D341Med (cell line): Measurements from ENCODE around the gene TDP1.
"Not testable (repeated sequence)": the region's sequence is repeated elsewhere in the genome, so short reads cannot be mapped to it uniquely, and the experiment has no call there.

ENCODE experiments used
- DNase-seq: peaks from one replicate; pipeline ENCODE4 v3.0.0; 2012; ENCODE audit warnings: low spot score

Gene TDP1

GRCh38 chr14:90049390-90049789 is 93.7 kb downstream of the TDP1 start:
- no peak for DNase-seq

- DNase-seq: no peak
Observed at GRCh38 chr14:90050271-90050670, 94.5 kb downstream of the TDP1 start.

GRCh38 chr14:90053044-90053443 is 97.3 kb downstream of the TDP1 start:
- no peak for DNase-seq

- DNase-seq: no peak
Observed at GRCh38 chr14:90054803-90055202, 99.1 kb downstream of the TDP1 start.

DNA sequence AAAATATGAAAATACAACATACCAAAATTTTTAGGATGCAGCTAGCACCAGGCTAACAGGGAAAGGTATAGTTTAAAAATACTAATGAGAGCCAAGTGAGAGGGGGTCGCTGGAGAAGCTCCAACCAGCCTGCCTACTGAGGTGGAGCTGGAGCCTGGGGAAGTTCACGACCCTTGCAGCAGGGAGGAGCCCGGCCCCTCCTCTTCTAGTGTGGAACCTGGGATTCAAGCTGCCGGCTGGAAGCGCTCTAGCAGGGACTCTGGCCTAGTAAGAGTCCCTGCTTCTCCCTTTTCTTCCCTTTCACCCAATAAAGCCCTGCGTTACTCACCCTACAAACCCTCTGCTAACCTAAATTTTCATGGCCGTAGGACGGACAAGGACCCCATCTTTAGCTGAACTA is 101.1 kb downstream of the TDP1 start:
- no peak for DNase-seq

DNA sequence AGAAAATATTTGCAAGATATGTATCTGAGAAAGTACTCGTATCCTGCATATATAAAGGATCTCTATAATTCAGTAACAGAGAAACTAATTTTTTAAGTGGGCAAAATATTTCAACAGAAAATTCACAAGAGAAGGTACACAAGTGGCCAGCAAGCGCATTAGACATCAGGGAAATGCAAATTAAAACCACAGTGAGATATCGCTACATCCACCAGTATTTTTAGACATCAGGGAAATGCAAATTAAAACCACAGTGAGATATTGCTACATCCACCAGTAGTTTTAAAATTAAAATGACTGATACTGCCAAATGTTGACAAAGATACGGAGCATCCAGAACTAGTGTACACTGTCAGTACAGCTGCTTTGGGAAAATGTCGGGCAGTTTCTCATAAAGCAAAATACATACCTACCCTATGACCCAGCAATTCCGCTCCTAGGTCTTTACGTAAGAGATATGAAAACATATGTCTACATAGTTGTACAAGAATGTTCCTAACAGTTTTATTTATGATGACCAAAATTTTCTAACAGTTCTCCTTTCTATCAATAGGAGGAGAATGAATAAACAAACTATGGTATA is 103.2 kb downstream of the TDP1 start:
- DNase-seq: no peak

DNA sequence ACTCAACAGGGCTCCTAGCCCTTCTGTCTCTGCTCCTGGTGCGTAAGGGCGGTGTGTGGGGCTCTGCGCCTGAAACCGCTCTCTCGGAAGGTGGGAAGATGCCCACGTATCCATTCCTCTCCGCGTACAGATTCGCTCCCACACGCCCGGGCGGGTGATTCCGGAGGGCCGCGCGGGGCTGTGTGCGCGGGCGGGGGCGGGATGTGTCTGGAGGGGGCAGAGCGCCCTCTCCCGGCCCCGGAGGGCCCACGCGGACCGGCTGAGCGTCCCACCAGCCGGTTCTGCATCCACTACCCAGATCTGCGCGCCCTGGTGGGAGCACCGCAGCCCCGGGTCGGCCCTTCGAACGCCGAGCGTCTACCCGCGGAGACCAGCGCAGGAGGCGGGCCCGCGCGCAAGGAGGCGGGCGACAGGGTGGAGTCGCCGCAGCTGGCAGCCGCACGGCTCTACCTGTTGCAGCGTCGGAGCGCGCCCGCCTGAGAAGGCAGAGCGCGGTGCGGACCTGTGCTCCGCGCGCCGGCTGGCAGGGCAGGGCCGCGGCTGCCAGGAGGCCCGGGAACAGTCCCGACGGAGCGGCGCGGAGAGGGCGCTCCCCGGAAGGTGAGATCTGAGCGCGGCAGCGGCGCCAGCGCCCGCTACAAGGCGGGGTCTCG is 104.7 kb downstream of the TDP1 start:
- peak; percentile 92 for DNase-seq

- DNase-seq: peak; percentile 43
Observed at GRCh38 chr14:90060965-90061684, 105.4 kb downstream of the TDP1 start.

DNA sequence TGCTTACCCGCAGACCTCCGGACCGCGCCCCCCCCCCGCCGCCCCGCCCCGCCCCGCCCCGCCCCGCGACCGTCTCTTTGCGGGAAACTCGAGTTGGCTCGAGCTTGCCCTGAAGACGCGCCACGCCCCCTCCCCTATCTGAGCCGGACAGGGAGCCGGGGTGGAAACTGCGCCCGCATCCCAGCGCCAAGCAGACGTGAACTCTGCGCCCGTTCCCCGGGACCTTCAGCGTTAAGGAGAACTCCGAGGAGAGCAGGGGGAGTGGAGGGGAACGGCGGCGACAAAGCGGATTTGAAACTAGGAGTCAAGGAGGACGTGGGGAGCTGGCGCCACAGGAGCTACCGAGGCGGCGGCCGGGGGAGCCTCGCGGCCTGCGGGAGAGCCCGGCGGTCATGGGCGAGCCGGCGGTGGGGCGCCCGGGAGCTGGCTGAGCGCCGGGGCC is 106.0 kb downstream of the TDP1 start, which contains the start of gene KCNK13:
KCNK13 (plus strand) TSS at position 310 of the 442 bp plus-strand sequence. CDS start 212 bp downstream, outside the sequence.
- DNase-seq: peak; percentile 73

GRCh38 chr14:90062127-90062794 is 106.5 kb downstream of the TDP1 start:
- peak; percentile 39 for DNase-seq

DNA sequence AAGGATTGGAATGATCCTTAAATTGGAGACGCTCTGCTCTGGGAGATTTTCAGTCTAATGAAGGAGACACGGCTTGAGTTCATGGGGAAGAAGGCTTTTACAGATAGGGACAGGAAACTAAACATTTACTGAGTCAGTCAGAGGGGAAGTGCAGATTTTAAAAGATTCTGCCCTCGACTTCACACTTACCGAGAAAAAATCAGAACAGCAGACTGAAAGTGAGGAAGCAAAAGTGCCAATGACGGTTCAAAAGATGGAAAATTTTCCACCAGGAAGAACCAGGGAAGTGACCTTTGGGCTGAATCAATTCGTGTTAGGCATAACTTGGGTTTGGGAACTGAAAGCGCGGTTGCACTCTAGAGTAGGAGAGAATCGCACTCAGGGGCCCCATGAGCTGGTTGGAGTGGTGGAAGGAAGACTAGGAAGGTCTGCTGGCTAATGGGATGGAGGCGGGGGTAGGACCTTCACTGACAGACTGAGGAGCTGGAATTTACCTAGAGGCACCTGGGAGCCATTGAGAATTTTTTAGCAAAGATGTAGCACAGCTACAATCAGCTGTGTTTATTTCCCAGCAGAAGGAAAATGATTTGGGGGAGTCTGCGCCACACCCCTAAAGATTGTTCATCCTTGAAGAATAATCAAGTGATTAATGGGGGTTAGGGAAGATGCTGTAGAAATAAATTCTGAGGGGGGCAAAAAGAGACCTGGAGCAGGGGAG is 107.3 kb downstream of the TDP1 start:
- DNase-seq: no peak

GRCh38 chr14:90072350-90072749 is 116.6 kb downstream of the TDP1 start:
- no peak for DNase-seq

DNA sequence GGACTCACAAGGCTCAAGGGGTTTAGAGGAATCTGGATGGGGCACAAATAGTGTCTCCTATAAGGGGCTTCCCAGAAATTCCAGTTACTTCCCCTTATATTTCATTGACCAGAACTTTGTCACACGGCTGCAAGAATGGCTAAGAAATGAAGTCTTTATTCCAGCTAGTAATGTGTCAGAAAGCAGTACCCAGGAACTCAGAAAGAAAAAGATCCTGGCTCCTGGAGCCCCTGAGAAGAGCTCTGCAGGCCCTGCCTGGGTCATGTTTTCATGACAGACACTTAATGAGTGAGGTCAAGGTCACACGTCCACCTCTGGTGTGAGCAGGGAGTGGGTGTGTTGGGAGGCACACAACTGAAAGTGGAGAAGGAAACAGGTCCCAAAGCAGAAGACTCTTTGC is 123.8 kb downstream of the TDP1 start:
- DNase-seq: no peak

DNA sequence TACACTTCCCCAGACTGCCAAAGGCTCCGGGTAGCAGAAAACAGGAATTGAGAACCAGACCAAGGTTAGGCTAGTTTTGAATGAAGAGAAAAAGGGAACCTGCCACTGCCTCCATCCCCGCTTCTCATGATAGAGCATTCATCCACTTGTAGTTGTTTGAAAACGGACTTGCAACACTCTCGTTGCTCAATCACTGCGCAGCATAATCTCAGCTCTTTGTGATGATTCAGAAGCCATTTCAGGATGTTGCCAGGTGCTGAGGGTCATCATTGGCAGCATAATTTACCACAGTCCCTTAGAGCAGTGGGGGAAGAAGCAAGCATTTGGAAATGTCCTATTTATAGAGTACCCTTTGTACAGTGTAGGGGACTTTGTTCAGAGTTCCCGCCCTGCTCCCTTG is 131.7 kb downstream of the TDP1 start:
- DNase-seq: no peak

- no peak for DNase-seq
Observed at GRCh38 chr14:90088176-90088575, 132.4 kb downstream of the TDP1 start.

GRCh38 chr14:90089486-90089885 is 133.8 kb downstream of the TDP1 start:
- not testable (repeated sequence) for DNase-seq

DNA sequence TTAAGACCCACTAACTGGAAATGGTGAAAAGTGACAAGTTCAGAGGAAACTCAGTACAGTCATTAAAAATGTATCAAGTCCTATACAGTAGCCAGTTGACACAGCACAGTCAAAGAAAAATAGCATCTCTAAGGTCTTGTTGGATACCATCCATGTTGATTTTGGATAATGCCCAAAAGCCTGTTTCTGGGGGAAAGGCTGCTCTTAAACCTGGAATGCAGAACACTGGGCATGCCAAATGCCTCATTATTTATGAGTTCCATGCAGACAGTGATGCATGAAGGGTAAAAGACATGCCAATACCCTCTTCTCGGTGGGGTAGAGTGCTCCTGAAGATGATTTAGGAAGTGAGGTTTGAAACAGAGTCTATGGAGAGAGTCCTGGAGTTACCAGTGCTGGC is 135.7 kb downstream of the TDP1 start:
- no peak for DNase-seq

GRCh38 chr14:90093942-90094595 is 138.3 kb downstream of the TDP1 start:
- no peak for DNase-seq
